Esophagus muscularis mucosa (tissue), 4 donors: ENCODE measurements around the gene GLG1. TPM values are rescaled to one million over a fixed set of nuclear protein-coding genes. Genes with fewer than 3 reads are reported as not detected.
"Not testable (repeated sequence)": the region's sequence is repeated elsewhere in the genome, so short reads cannot be mapped to it uniquely, and the experiment has no call there.

ENCODE experiments used
- DNase-seq: peaks from one replicate; pipeline ENCODE4 v3.0.0-alpha.2; 2017; ENCODE audit errors: extremely low spot score
- H3K27ac ChIP-seq, 4 donors: fragments of 200-600 bp; sonication (generic); replicated peaks in 1 of 4; 1 replicate in 3 of 4; 2 replicates in 1 of 4; pipeline ENCODE4 v1.5.1; 2016 to 2019; ENCODE audit warnings: mild to moderate bottlenecking in 1 of 4
- H3K27me3 ChIP-seq, 4 donors: fragments of 200-600 bp; sonication (generic); one replicate each; pipeline versions ENCODE4 v1.5.1 to v1.6.0; 2016 to 2019
- H3K36me3 ChIP-seq, 4 donors: fragments of 200-600 bp; sonication (generic); one replicate each; pipeline ENCODE4 v1.5.1; 2016 to 2019
- H3K4me1 ChIP-seq, 4 donors: fragments of 200-600 bp; sonication (generic); one replicate each; pipeline ENCODE4 v1.5.1; 2016 to 2019
- H3K4me3 ChIP-seq, 4 donors: fragments of 200-600 bp; sonication (generic); 1 replicate in 2 of 4; 2 replicates in 2 of 4; pipeline ENCODE4 v1.5.1; 2016 to 2019; ENCODE audit warnings: mild to moderate bottlenecking in 4 of 4, moderate library complexity in 1 of 4
- H3K9me3 ChIP-seq, 4 donors: fragments of 200-600 bp; sonication (generic); 1 replicate in 3 of 4; 2 replicates in 1 of 4; pipeline ENCODE4 v1.5.1; 2016 to 2019
- WGBS: methylation state at CpG from one replicate; pipeline ENCODE4 v1.1.5; 2018; 5-methylcytosine and 5-hydroxymethylcytosine counted together
- intact Hi-C: fragments of 100-400 bp; cut with DNase I; formaldehyde crosslinking; loops from one replicate; pipeline ENCODE4 v1.15.1; 2023
- small RNA-seq, 3 donors: library from RNA; depleted of rRNA; stranded (forward); fragments of <200 nt; gene quantifications; one replicate each; pipeline ENCODE3, GENCODE V24; 2016
- total RNA-seq, 4 donors: library from RNA; depleted of rRNA; stranded (reverse); fragments of >200 nt; gene quantifications; one replicate each; pipeline versions ENCODE4 v1.1.0 to v1.2.1, GENCODE V29; 2016

GLG1 gene
- total RNA-seq, 4 donors from 2014 or later, result 92.8 to 128 (median 121) TPM

DNA sequence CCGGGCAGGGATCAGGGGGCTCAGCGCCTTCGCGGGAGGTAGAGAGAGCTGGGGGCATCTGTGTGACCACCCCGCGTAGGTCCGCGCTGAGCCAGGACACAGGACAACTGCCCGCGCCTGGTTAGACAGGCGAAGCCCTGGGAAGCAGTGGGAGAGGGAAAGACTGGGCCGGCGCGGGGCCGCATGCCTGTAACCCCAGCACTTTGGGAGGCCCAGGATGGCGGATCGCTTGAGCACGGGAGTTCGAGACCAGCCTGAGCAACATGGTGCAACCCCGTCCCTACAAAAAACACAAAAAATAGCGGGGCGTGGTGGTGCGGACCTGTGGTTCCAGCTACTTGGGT lies 199.6 kb downstream of the GLG1 start:
- whole genome bisulfite sequencing, result 18% methylated on average over 13 of the region's 23 CpGs
- H3K27me3 ChIP-seq, intact Hi-C loops, H3K4me1 ChIP-seq, H3K9me3 ChIP-seq, H3K36me3 ChIP-seq, DNase-seq: not testable (repeated sequence)
- Histone ChIP-seq H3K27ac (peak overlapping the region; percentile 69 to 87 (median 80)), H3K4me3 (peak overlapping the region; percentile 53 to 55 (median 54))

DNA sequence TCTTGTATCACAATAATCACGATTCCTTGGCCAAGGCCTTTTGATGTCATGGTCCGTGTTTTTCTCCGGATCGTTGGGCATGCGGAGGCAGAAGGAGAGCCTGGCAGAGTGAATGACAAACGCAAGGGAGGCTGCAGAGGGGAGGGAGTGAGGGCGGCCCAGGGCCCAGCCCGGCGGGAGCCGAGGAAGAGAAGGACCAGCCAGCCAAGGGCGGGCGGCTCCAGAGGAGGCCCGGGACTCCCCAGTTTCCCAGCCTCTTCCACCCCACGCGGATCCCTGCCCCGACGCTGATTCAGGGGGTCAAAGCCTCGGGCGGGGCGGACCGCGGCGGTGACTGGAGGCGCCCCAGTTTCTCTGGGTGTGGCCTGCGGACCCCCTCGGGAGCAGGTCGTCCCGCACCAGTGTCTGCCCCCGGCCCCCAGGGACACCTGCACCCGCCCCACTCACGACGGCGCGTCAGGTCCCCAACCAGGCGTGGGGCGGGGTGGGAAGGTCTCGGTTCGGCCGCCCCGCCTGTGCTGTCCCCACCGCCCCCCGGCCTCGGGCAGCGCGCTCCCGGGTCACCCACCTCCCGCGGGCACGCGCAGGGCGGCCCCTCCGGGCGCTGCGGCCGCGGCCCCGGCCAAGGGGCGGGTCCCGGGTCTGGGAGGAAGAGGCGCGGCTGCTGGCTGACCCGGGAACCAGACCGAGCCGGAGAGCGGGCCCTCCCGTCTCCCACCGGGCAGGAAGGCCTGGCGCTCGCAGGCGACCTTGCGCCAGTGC lies 200.1 kb downstream of the GLG1 start:
- H3K4me3 ChIP-seq, result peak overlapping the region; percentile 53 to 55 (median 54)
- H3K27ac ChIP-seq, result peak overlapping the region; percentile 69 to 87 (median 80)
- H3K27me3 ChIP-seq, intact Hi-C loops, DNase-seq, H3K36me3 ChIP-seq, H3K9me3 ChIP-seq, H3K4me1 ChIP-seq: not testable (repeated sequence)
- whole genome bisulfite sequencing, result no CpG with 5 or more reads among the region's 71 CpGs

DNA sequence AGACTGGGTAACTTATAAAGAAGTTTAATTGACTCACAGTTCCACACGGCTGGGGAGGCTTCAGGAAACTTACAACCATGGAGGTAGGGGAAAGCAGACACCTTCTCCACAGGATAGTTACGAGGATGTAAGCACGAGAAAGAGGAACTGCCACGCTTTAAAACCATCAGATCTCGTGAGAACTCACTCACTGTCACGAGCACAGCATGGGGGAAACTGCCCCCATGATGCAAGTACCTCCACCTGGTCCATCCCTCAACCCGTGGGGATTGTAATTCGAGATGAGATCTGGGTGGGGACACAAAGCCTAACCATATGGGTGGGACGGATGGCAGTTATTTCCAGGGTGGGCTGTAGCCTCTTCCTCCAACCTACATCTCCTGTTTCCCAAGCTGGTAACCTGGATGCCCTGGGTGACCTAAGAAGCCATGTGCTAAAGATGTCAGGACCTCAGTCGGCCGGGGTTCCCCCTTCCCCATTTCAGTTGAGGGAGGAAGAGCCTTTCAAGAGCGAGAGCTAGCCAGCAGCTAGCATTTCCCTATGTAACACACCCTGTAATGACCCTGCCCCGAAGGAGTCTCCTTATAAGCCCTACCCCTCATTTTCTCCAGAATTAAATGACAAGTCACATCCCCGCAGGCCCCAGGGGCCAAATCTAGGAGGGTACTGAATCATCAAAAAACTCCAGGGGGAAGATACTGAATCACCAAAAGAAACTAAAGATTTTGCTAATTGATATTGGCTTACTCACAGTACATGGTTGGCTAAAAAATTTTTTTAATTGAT lies 202.6 kb downstream of the GLG1 start:
- H3K27ac ChIP-seq, H3K27me3 ChIP-seq, DNase-seq, intact Hi-C loops, H3K4me3 ChIP-seq, H3K4me1 ChIP-seq, H3K36me3 ChIP-seq, H3K9me3 ChIP-seq: not testable (repeated sequence)
- 92% methylated on average over 1 of the region's 14 CpGs for WGBS

DNA sequence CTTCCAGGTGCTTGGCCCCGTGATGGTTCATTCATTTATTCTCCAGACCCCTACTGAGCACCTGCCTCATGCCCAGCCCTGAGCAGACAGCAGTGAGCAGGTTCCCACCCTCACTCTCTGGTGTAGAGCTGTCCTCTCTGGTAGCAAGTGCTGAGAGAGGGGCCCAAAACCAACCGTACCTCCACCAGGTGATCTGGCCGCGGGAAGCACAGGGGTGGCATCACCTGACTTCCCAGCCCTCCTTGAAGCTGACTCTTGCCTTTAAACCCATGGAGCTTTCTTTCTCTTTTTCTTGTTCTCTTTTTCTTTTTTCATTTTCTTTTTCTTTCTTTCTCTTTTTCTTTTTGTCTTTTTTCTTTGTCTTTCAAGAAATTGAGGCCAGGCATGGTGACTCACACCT lies 206.7 kb downstream of the GLG1 start:
- DNase-seq, result peak; percentile 55
- H3K27me3 ChIP-seq, intact Hi-C loops, H3K27ac ChIP-seq, H3K36me3 ChIP-seq, H3K9me3 ChIP-seq, H3K4me3 ChIP-seq: not testable (repeated sequence)
- peaks cover 0 to 24% (median 19%) of the 10 kb centered on the region in 4 donors for H3K4me1 ChIP-seq
- 91% methylated on average over 3 of the region's 4 CpGs for WGBS

DNA sequence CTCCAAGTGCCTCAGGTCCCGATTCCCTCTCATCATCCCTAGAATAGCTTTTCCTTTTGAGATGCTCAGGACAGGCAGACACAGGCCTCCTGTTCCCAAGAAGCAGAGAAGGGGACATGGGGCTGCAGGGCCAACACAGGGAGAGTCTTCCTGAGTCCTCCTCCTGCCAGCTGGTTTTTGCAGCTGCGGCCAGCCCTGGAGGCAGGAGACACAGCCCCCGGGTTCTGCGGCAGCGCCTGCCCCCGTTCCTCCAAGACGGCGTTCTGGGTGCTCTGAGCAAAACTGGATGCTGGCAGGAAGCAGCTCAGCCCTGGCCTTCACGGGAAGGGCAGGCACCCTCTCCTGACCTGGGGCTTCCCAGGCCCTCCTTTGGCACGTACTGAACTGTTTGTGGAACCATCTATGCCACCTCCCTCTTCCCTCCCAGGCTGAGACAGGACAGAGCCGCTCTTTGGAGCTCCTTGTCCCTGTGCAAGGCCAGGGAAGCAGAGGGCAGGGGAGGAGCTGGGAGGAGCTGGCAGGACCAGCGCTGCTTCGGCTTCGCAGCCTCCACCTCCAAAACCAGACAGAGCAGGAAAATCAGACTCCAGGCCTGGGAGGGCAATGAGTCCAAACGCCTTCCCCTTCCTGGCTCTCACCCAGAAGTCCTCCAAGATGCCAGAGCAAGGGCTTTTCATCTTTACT lies 208.6 kb downstream of the GLG1 start:
- peak; percentile 87 for DNase-seq
- intact Hi-C loops, H3K27me3 ChIP-seq, H3K36me3 ChIP-seq, H3K9me3 ChIP-seq, H3K4me3 ChIP-seq: not testable (repeated sequence)
- Histone ChIP-seq H3K4me1 (peaks cover 0 to 24% (median 19%) of the 10 kb centered on the region in 4 donors), H3K27ac (peak overlapping the region in 2 of 4 donors; percentile 9 to 50)
- WGBS, result 59% methylated on average over 6 of the region's 15 CpGs

Small RNA genes within 50 kb of the gene (small RNA-seq; reads per million reads assigned to genes)
- 0 reads per million in 3 donors for gene RF00019
- gene RNU6-237P, result 0 reads per million in 3 donors

Other genes with a start within 250 kb of the GLG1 start
- gene NPIPB15, start 230.8 kb downstream of the GLG1 start, total RNA-seq, result 1 to 10 TPM in 3 of 4 donors, not detected in 1; 1.2 to 4.0 (median 1.7) TPM
- gene CLEC18B, start 185.6 kb downstream of the GLG1 start, total RNA-seq, result 1 to 10 TPM in 1 of 4 donors, not detected in 3; 1.2 TPM
- gene RFWD3, start 59.8 kb upstream of the GLG1 start, total RNA-seq, result 10 to 100 TPM in 2 of 4 donors, 1 to 10 TPM in 2; 6.8 to 13.3 (median 10.1) TPM
- gene MLKL, start 93.7 kb upstream of the GLG1 start, total RNA-seq, result 10 to 100 TPM in 1 of 4 donors, 1 to 10 TPM in 3; 5.8 to 19.9 (median 7.3) TPM
- under 1 TPM in 3 of 4 donors, not detected in 1; 0.50 to 0.92 (median 0.52) TPM for gene FA2H, start 167.7 kb upstream of the GLG1 start, total RNA-seq